ENCODE data around the gene TMEM63A.

DNA sequence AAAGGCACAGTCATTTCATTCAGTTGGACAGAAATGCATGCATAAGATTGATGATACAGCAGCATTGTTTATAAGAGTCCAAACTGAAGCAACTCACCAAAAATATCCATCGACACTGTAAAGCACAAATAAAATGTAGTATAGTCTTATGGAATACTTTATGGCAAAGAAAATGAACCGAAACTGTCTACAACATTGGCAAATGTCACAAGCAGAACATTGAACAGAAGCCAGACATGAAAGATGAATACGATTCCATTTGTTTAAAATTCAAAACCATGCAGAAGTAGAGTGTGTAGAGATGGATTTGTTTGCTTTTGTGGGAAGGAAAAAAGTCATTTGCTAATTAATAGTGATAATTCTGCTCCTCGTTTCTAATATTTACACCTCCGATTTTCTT, 14.3 kb upstream of the TMEM63A start:
- TF ChIP-seq, protein P1, sequence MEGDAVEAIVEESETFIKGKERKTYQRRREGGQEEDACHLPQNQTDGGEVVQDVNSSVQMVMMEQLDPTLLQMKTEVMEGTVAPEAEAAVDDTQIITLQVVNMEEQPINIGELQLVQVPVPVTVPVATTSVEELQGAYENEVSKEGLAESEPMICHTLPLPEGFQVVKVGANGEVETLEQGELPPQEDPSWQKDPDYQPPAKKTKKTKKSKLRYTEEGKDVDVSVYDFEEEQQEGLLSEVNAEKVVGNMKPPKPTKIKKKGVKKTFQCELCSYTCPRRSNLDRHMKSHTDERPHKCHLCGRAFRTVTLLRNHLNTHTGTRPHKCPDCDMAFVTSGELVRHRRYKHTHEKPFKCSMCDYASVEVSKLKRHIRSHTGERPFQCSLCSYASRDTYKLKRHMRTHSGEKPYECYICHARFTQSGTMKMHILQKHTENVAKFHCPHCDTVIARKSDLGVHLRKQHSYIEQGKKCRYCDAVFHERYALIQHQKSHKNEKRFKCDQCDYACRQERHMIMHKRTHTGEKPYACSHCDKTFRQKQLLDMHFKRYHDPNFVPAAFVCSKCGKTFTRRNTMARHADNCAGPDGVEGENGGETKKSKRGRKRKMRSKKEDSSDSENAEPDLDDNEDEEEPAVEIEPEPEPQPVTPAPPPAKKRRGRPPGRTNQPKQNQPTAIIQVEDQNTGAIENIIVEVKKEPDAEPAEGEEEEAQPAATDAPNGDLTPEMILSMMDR (IDR thresholded peaks at IDR 0.05): no peak
- TF ChIP-seq POLR2A (IDR thresholded peaks at IDR 0.05): no peak

All from heart left ventricle (tissue), 13 donors.